ENCODE results near the gene CDH4. TPM values are rescaled to one million over a fixed set of nuclear protein-coding genes. Genes with fewer than 3 reads are reported as not detected.

Gene CDH4
- total RNA-seq, 2 donors from 2014 or later, result 0.07 to 0.94 TPM

DNA sequence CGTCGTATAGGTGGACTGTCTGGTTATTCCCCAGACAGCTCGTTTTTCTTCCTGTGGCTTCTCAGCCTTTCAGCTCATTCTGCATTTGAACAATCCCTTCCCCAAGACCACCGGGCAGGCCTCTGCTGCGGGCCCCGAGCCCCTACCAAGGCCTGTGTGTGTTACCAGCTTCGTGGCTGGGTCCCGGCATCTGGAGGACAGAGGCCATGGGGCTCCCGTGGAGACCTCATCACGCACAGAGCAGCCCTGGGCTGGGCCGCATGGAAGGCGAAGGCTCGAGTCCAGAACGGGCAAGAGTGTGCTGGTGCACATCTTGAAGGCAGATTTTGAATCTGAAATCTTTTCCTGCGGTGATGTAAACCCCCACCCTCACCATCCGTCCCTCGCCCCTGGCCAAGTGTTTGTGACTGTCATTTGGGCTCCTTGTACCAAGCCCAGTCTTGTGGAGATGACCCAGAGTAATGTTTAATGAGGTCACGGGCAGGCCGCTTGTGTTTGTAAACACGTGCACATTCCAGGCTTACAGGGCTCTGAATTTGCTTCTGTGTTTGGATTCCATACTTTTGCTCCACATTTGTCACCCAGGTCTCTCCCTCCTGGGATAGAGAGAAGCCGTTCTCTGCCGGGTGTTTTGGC, 119.6 kb downstream of the CDH4 start:
- Histone ChIP-seq H3K4me3 (no peak overlapping the region), H3K36me3 (no peaks in the 10 kb centered on the region), H3K27me3 (no peaks in the 10 kb centered on the region), H3K27ac (no peak overlapping the region), H3K9me3 (no peaks in the 10 kb centered on the region), H3K4me1 (no peaks in the 10 kb centered on the region)
- TF ChIP-seq, protein P1, sequence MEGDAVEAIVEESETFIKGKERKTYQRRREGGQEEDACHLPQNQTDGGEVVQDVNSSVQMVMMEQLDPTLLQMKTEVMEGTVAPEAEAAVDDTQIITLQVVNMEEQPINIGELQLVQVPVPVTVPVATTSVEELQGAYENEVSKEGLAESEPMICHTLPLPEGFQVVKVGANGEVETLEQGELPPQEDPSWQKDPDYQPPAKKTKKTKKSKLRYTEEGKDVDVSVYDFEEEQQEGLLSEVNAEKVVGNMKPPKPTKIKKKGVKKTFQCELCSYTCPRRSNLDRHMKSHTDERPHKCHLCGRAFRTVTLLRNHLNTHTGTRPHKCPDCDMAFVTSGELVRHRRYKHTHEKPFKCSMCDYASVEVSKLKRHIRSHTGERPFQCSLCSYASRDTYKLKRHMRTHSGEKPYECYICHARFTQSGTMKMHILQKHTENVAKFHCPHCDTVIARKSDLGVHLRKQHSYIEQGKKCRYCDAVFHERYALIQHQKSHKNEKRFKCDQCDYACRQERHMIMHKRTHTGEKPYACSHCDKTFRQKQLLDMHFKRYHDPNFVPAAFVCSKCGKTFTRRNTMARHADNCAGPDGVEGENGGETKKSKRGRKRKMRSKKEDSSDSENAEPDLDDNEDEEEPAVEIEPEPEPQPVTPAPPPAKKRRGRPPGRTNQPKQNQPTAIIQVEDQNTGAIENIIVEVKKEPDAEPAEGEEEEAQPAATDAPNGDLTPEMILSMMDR (IDR thresholded peaks at IDR 0.05), result no peak
- no peak for DNase-seq (ENCODE audit: low spot score)

DNA sequence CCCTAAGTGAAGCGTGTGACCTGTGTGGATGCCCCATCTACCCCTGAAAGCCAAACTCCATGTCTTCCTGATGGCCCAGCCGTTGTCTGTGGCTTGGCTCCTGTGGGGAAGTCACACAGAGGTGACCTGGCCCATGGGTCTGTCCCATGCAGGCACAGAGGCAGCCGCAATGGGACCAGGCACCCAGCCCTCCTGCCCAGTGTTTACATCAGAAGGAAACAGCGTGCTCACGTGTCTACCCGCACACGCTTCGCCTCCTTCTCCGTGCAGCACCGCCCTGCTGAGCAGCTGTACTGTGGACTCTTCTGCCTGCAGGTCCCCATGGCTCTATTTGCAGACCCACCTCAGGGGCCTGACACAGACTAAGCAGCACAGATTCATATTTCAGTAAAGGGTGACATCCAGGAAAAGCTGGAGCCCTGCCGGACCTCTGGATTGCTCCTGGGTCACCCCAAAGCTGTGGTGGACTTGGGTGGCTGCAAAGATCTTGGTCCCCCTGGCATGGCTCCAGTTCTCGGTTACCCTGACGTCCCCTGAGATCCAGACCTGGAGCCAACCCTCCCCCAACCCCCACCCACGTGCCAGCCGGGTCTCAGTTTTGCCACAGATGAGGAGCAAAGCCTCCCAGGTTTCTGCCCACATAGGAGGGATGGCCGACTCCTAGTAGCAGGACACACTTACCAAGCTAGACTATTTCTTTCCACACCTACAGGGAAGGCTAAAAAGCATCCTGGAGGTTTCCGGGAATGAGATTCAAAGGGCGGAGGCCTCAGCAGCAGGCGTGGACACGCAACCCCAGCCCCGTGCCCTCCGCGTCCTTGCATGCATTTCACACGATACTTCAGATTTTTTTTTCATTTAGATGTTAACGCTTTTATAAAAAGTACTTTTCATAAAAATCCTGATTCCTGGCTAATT, 120.3 kb downstream of the CDH4 start:
- Histone ChIP-seq H3K36me3 (no peaks in the 10 kb centered on the region), H3K4me3 (no peak overlapping the region), H3K27me3 (no peaks in the 10 kb centered on the region), H3K27ac (no peak overlapping the region), H3K4me1 (no peaks in the 10 kb centered on the region), H3K9me3 (no peaks in the 10 kb centered on the region)
- TF ChIP-seq, protein P1 (IDR thresholded peaks at IDR 0.05), result no peak
- DNase-seq (ENCODE audit: low spot score), result no peak

DNA sequence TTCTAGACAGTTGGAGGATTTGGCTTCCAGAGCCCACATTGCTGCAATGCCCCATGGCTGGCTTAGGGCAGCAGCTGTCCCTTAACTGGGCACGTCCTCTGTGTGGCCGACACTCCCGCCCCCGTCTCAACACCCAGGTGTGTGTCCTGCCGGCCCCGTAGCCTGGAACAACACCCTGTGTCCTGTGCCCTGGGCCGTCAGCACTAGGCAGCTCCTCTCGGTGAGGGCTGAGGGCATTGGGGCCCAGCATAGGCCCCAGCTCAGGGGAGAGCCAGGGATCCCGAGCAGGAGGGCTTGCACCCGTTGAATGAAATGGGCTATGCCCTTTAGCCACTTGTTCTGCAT, 121.0 kb downstream of the CDH4 start:
- Histone ChIP-seq H3K36me3 (no peaks in the 10 kb centered on the region), H3K27ac (no peak overlapping the region), H3K4me3 (no peak overlapping the region), H3K9me3 (no peaks in the 10 kb centered on the region), H3K4me1 (no peaks in the 10 kb centered on the region), H3K27me3 (no peaks in the 10 kb centered on the region)
- TF ChIP-seq, protein P1 (IDR thresholded peaks at IDR 0.05), result no peak
- DNase-seq (ENCODE audit: low spot score), result no peak

DNA sequence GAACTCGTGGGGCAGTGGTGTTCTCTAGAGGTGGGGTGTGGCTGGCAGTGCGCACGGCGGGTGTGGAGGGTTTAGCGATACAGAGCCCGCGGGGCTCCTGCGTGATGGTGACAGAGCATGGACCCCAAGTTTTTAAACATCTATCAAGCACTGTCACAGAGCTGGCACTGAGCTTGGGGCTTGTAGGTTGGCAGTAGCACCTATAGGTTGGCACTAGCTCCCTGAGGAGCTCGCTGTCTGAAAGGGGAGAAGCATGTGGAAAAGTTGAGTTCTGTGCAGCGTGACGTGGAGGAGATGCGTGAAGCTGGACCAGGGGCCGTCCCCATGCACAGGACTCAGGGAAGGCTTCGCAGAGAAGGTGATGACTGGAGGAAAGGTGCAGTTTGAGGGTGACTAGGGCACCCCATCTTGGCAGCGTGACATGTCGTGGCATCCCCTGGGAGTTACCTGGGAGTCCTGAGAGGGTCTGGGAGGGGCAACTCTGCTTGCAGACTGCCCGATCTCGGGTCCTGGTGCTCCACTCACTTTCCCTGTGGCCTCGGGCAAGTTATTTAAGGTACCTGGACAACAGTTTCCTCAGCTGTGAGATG, 122.0 kb downstream of the CDH4 start:
- no peaks in the 10 kb centered on the region for H3K4me1 ChIP-seq
- TF ChIP-seq, protein P1 (IDR thresholded peaks at IDR 0.05), result no peak

DNA sequence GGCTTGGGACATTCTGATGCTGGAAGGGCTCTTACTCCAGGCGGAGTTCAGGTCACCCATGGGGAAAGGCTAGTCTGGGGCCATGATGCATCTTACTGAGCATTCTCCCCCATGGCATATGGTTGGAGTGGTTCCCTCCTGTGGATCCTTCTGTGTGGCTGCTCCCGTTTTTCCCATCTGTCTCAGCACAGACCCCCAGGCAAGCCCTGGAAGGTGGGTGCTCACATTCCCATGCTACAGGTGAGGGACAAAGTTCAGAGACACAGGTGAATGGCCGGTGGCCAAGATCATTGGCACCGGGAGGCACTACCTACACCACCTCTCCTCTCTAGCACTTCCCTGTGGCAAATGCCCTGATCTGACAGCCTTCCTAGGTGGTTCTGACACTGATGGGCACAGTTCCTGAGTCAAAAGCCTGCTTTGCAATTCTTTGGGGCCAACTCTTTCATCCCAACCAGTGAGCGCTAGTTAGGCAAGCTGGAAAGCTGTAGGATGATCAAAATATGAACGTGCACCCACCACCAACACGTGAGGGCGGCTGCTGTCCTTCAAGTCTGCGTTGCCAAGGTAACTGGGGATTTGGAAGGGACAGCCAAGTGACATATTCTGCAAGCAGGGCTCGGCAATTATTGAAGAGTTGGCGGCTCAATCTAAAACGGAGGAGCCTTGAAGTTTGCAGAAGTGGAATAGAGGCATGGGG, 124.6 kb downstream of the CDH4 start:
- Histone ChIP-seq H3K4me3 (no peak overlapping the region), H3K36me3 (no peaks in the 10 kb centered on the region), H3K27ac (no peak overlapping the region), H3K27me3 (no peaks in the 10 kb centered on the region), H3K4me1 (no peaks in the 10 kb centered on the region), H3K9me3 (peaks cover 0 to 4% of the 10 kb centered on the region in 2 donors)
- TF ChIP-seq, protein P1 (IDR thresholded peaks at IDR 0.05), result no peak
- DNase-seq (ENCODE audit: low spot score), result no peak

More for the DNA sequence above, 122.0 kb downstream of the CDH4 start:
- Histone ChIP-seq H3K9me3 (no peaks in the 10 kb centered on the region), H3K36me3 (no peaks in the 10 kb centered on the region), H3K4me3 (no peak overlapping the region), H3K27me3 (no peaks in the 10 kb centered on the region), H3K27ac (no peak overlapping the region)
- DNase-seq (ENCODE audit: low spot score), result no peak
